ENCODE measurements around the gene NCK1.
"Not testable (repeated sequence)": the region's sequence is repeated elsewhere in the genome, so short reads cannot be mapped to it uniquely, and the experiment has no call there.

The NCK1 gene

DNA sequence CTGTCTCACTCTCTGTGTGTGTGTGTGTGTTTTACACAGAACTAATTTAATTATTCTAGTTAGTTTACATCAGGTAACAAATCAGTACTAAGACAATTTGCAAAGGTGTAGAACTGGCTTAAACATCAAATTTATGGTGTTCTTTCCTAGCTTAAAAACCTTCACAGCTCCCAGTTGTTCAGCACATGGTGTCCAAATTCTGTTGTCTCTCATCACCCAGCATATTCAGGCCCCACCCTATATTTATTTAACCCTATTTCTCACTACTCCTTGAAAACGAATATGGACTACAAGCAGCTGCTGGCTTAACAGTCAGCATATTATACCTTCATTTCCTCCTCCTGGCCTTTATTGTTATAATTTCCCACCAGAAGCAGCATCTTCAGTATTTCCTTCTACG is 96.9 kb downstream of the NCK1 start:
- no peak for DNase-seq (ENCODE audit: low read depth)
- H3K4me3 ChIP-seq (ENCODE audit: low read depth, low read length) = no peak overlapping the region
- in situ Hi-C loops (cut with HindIII; ENCODE audit: low sequenced_read_pairs) = no loop called here
- TF ChIP-seq, protein P1, sequence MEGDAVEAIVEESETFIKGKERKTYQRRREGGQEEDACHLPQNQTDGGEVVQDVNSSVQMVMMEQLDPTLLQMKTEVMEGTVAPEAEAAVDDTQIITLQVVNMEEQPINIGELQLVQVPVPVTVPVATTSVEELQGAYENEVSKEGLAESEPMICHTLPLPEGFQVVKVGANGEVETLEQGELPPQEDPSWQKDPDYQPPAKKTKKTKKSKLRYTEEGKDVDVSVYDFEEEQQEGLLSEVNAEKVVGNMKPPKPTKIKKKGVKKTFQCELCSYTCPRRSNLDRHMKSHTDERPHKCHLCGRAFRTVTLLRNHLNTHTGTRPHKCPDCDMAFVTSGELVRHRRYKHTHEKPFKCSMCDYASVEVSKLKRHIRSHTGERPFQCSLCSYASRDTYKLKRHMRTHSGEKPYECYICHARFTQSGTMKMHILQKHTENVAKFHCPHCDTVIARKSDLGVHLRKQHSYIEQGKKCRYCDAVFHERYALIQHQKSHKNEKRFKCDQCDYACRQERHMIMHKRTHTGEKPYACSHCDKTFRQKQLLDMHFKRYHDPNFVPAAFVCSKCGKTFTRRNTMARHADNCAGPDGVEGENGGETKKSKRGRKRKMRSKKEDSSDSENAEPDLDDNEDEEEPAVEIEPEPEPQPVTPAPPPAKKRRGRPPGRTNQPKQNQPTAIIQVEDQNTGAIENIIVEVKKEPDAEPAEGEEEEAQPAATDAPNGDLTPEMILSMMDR (IDR thresholded peaks at IDR 0.05; ENCODE audit: low read depth, low read length, missing control alignments) = no peak

DNA sequence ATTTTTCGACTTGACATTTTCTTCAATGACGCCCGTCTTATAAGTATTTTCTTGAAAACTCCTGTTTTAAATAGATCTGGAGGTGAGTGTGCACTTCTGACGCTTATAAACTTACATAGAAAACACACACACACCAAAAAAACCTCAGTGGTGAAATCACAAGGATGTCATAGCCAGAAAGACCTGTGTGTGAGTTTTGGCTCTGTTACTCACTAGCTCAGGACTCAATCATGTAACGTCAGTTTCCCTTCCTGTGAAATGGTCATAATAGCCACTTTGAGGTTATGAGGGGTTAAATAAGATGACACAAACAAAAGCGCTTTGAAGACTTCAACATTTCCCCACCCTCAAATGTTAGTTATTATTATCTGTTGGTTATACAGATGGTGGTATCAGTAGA is 97.6 kb downstream of the NCK1 start:
- in situ Hi-C loops (cut with HindIII; ENCODE audit: low sequenced_read_pairs) = no loop called here
- TF ChIP-seq, protein P1 (IDR thresholded peaks at IDR 0.05; ENCODE audit: low read depth, low read length, missing control alignments) = no peak
- DNase-seq (ENCODE audit: low read depth) = no peak
- H3K4me3 ChIP-seq (ENCODE audit: low read depth, low read length) = no peak overlapping the region

DNA sequence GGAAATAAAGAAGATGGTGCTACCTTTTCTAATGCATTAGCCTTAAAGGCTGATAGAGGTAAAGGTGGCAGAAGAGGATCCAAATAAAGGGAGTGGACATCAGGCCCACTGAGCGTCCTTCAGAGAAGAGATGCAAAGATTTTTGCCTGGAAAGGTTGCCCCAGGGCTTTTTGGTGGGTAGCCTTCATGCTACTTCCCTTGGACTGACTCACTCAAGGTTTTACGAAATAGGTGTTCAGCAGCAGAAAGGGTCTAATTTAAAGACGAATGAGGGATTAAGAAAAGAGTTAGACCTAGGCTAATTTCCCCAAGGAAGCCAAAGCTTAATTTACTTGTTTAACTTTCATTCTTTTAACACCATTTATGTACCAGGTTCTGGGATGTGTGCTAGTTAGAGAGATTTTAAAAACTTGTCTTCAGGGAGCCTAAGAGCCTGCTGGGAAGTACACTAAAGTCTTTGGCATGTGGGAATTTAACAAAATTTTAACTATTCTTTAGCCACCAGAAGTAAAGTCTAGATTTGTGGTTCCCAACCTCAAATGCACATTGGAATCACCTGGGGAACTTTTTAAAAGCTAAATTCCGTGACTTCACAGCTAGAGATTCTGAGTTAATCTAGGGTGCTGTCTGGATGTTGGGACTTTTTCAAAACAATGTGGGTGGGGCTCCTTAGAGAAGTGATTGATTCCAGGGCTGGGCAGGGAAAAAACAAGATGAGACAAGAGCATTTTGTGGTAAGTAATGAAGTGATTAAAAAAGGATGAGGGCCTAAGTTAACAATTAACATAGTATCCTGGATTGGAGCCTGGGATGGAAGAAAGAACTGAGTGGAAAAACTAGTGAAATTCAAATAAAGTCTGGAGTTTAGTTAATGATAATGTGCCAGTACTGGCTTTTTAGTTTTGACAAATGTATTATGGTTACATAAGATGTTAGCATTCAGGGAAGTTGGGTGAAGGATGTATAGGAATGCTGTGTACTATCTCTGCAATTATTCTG is 99.1 kb downstream of the NCK1 start:
- in situ Hi-C loops (cut with HindIII; ENCODE audit: low sequenced_read_pairs) = no loop called here
- DNase-seq (ENCODE audit: low read depth) = no peak
- H3K4me3 ChIP-seq (ENCODE audit: low read depth, low read length) = no peak overlapping the region
- TF ChIP-seq, protein P1 (IDR thresholded peaks at IDR 0.05; ENCODE audit: low read depth, low read length, missing control alignments) = no peak

DNA sequence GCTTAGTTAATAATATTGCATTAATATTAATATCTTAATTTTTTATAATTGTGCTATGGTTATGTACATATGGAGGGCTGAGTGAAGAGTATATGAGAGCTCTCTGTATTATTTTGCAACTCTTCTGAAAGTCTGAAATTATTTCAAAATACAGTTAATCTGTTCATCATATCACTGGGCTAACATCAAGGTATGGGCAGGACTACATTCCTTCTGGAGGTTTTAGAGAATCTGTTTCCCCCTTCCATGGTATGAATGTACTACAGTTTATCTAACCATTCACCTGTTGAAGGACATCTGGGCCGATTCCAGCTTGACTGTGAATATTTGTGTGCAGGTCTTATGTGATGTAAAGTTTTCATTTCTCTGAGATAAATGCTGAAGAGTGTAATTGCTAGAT is 100.9 kb downstream of the NCK1 start:
- in situ Hi-C loops (cut with HindIII; ENCODE audit: low sequenced_read_pairs) = no loop called here
- DNase-seq (ENCODE audit: low read depth) = no peak
- no peak overlapping the region for H3K4me3 ChIP-seq (ENCODE audit: low read depth, low read length)
- TF ChIP-seq, protein P1 (IDR thresholded peaks at IDR 0.05; ENCODE audit: low read depth, low read length, missing control alignments) = no peak

DNA sequence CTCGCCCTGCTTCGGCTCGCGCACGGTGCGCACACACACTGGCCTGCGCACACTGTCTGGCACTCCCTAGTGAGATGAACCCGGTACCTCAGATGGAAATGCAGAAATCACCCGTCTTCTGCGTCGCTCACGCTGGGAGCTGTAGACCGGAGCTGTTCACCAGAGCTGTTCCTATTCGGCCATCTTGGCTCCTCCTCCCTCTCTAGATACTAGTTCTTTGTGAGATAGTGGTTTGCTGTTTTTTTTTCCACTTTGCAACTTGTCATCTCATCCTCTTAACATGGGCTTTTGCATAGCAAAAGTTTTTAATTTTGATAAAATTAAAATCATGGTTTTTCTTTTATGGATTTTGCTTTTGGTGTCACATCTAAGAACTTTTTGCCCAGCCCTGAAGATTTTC is 107.5 kb downstream of the NCK1 start:
- H3K4me3 ChIP-seq (ENCODE audit: low read depth, low read length); in situ Hi-C loops (cut with HindIII; ENCODE audit: low sequenced_read_pairs); DNase-seq (ENCODE audit: low read depth): not testable (repeated sequence)

DNA sequence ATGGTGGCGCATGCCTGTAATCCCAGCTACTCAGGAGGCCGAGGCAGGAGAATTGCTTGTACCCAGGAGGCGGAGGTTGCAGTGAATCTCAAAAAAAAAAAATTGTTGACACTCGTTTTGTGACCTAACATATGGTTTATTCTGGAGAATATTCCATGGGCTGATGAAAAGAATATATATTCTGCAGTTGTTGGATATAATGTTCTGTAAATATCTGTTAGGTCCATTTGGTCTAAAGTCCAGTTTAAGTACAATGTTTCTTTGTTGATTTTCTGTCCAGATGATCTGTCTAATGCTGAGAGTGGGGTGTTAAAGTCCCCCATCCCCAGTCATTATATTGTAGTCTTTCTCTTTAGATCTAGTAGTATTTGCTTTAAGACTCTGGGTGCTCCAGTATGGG is 111.3 kb downstream of the NCK1 start:
- TF ChIP-seq, protein P1 (IDR thresholded peaks at IDR 0.05; ENCODE audit: low read depth, low read length, missing control alignments) = no peak
- in situ Hi-C loops (cut with HindIII; ENCODE audit: low sequenced_read_pairs) = no loop called here
- no peak for DNase-seq (ENCODE audit: low read depth)
- no peak overlapping the region for H3K4me3 ChIP-seq (ENCODE audit: low read depth, low read length)

DNA sequence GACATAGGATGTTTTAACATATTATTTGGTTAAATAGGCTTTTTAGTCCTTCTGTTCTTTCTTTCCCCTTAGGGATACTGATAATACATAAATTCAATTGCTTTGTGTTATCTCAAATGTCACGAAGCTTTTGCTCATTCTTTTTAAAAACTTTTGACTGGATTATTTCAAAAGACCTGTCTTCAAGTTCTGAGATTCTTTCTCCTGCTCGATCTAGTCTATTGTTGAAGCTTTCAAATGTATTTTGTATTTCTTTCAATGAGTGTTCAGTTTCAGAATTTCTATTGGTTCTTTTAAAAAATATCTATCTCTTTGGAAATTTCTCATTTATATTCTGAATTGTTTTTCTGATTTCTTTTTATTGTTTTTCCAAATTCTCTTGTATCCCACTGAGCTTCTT is 112.7 kb downstream of the NCK1 start:
- no peak for DNase-seq (ENCODE audit: low read depth)
- no peak overlapping the region for H3K4me3 ChIP-seq (ENCODE audit: low read depth, low read length)
- TF ChIP-seq, protein P1 (IDR thresholded peaks at IDR 0.05; ENCODE audit: low read depth, low read length, missing control alignments) = no peak
- in situ Hi-C loops (cut with HindIII; ENCODE audit: low sequenced_read_pairs) = no loop called here
